ENCODE measurements around the gene WRAP53.
A peak's percentile ranks its signal among the peaks of the same experiment; 100 is the strongest.

WRAP53 gene

DNA sequence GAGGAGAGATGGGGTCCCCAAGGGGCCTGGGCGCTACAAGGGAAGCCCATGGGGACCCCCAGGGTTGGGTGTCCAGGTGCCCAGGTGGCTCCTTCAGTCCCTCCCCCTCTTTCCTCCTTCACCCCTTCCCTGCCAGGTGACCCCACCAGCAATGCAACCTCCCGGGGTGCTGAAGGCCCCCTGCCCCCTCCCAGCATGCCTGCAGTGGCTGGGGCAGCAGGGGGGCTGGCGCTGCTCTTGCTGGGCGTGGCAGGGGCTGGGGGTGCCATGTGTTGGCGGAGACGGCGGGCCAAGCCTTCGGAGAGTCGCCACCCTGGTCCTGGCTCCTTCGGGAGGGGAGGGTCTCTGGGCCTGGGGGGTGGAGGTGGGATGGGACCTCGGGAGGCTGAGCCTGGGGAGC lies 20.8 kb downstream of the WRAP53 start:
- no peak for DNase-seq (ENCODE audit: low read depth)

DNA sequence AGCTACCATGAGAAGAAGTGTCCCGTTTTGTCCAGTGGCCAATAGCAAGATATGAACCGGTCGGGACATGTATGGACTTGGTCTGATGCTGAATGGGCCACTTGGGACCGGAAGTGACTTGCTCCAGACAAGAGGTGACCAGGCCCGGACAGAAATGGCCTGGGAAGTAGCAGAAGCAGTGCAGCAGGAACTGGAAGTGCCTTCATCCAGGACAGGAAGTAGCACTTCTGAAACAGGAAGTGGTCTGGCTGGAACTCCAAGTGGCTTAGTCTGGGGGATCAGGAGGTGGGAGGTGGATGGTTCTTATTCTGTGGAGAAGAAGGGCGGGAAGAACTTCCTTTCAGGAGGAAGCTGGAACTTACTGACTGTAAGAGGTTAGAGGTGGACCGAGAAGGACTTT lies 22.0 kb downstream of the WRAP53 start:
- no peak for DNase-seq (ENCODE audit: low read depth)

DNA sequence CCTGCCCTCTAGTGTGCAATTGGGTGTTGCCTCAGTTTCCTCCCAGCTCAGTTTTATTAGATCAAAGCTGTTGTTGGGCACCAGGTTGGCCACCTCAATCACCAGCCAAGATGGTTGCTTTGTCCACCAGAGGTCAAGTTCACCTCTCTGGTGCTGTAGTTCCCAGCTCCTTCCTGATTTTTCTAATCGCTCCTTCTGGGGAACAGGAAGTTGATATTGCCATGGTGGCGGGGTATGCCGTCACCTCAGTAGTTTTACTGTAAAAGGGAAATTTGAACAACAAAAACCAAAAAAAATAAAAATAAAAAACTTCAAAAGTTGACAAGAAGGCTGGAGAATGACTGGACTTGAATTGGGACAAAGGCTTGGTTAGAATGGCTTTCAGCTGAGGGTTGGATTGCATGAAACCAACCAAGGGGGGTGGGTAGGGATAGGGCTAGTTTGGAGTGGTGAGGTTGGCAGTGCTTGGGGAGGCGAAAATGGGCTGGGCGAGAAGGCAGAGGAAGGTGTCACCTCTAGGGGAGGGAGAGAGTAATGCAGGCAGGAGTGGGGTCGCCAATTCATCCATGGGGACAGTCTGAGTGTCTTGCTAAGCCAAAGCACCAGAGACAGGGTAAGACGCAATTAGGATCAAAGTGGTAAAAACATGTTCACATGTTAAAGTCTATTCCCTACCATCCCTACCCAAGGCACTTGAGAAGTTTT lies 22.9 kb downstream of the WRAP53 start:
- DNase-seq (ENCODE audit: low read depth), result no peak

DNA sequence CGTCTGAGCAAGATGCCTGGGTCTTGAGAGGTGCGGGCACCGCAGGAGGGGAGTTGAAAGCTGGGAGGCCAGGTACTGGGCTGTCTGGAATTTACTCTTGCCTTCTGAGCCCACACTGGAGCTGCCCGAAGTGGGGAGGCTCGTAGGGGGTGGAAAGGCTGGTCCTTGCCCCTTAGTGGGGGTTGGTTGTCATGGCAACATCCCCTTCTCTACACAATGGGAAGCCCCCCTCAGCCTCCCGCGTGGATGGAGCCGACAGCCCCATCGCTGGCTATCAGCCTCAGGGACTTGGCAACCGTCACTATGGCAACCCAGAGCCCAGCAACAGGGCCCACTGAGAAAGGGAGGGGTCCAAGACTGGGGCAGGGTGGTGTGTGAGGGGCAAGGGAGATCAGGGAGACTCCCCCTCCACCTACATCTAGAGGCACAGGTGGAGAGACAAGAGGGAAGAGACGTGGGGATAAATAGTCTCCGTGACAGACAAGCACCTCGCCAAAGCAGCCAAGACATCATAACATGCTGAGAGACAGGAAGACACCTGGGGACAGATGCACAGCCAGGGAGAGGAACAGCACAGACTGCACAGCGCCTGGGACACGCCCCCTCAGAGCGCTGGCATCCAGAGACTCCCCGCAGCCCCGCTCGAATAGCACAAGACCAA lies 24.0 kb downstream of the WRAP53 start:
- no peak for DNase-seq (ENCODE audit: low read depth)

DNA sequence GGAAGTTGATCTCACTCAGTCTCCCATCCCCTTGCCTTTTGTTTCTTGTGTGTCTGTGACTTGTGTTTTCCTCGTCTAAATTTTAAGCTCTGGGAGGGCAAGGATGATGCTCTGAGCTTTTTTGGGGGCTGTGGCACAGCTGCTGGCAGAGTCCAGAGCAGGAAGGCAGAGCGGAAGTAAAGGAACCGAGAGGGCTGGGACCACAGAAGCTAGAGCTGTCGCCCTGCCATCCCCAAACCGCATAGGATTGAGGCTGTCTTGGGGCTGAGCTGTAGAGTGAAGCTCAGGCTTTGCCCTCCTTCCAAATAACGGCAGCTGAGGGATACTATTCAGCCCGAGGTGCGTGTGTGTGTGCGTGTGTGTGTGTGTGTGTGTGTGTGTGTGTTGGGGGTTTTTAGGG lies 25.5 kb downstream of the WRAP53 start:
- no peak for DNase-seq (ENCODE audit: low read depth)

DNA sequence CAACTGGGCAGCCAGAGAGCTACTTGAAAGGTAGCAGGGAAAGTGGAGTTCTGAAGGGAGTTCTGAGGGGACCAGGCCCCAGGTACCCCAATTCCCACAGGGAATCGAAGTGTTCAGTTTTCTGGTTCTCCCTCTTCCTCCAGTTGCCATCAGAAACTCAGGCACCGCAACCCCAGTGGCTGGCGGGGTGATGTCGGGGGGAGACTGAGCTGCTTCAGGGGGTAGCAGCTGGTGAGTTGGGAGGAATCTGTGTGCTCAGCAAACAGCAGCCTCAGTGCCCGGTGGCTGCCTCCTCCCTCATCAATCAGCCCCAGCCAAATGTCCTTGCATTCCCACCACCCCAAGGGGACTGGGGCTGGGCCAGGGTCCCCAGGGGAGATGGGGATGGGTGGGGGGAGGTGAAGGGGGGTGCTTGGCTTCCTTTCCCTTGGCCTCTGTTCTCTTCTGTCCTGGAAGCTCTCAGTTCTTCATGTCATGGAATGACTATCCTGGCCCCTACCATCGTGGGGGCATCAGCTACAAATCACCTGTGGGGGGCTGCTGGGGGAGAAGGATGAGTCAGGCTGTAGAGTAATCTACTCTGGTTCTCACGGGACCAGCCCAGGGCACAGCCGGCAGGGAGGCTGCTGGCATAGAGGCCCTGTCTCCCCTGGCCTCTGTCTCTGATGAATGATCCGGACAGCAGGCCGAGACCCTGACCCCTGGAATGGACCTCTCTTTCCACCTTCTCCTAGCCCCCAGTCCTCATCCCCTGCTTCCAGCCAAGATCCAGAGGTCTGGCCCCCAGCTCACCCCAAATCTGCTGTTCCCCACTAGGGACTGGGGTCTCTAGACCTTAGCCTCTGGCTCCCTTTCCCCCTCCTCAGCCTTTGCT lies 26.7 kb downstream of the WRAP53 start:
- no peak for DNase-seq (ENCODE audit: low read depth)

DNA sequence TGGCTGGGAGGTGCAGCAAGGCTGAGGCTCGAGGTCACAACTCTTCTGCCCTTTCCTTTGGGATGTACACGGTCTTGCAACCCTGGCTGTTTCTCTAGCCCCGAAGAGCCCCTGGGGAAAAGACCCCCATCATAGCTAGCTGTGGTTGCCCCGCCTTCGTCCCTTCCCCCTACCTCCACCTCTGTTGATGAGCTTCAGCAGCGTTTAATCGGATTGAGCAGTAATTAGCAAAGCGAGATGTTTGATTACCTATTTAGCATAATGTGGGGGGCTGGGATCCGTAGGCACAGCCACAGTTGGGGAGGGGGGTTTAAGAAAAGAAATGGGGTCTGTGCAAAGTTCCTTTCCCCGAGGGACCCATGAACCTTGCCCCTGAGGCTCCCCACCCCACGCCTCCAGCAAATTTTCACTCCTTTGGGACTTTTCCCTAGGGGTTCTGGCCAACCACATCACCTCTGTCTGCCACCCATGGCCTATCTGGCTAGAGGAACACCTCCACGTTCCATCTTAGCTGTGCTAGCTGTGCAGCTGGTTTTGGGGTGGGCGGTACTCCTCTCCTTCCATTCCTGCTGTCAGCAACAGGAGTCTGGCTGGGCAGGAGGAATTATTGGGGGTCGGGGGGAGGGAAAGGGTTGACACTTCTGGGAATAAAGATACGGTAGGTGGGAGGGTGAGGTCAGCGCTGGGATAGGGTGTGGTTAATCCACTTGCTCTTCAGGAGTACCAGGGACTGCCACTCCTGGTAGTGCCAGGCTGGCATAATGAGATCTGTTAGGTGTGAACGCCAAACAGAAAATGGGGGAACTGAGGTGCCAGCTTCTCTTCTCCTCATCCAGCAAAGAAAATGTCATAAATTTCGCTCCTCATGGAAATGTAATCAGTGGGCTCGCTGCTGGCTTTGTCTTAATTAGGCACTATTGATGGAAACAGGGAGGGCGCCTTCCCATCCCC lies 27.9 kb downstream of the WRAP53 start:
- DNase-seq (ENCODE audit: low read depth), result no peak

DNA sequence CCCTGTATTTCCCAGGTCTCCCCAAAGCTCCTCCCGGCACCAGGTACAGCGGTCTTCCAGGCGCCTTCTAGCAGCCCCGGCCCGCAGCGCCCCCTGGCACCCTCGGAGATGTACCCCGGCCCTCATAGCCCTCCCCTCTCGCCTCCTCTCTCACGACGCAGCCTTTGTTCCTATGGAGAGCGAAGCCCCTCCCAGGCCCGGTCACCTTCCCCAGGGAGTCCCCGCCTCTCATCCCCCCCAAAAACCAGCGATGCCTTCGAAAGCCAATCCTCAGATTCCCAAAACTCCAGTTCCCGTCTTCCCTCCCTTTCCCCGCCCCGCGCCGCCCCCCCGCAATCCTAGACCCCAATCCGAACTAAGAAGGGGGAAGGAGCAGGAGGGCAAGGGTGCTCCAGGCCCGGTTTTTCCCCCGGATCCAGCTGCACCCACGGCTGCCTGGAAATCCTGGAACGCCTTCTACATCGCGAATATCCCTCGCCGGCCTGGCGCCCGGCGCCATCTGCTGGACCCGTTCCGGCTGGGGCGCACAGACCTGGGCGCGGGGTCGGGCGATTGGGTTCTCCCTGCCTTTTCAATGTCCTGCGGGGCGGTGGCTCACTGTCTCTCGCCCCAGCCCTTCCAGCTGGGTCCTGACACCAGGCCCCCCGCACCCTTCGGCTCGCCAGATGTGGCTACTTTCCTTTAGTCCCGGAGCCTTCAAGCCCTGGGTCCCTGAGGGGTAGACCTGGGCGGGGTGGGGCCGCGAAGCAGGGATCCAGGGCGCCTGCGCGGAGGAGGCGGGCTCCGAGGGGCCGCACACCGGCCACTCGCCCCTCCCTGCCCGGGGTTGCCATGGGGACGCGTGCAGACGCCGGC lies 28.9 kb downstream of the WRAP53 start, which contains the start of gene DNAH2:
Gene DNAH2, plus strand, starts transcription at position 844 of the 855 bp plus-strand sequence. CDS start 1,991 bp downstream, outside the sequence.
- DNase-seq (ENCODE audit: low read depth), result peak; percentile 70

DNA sequence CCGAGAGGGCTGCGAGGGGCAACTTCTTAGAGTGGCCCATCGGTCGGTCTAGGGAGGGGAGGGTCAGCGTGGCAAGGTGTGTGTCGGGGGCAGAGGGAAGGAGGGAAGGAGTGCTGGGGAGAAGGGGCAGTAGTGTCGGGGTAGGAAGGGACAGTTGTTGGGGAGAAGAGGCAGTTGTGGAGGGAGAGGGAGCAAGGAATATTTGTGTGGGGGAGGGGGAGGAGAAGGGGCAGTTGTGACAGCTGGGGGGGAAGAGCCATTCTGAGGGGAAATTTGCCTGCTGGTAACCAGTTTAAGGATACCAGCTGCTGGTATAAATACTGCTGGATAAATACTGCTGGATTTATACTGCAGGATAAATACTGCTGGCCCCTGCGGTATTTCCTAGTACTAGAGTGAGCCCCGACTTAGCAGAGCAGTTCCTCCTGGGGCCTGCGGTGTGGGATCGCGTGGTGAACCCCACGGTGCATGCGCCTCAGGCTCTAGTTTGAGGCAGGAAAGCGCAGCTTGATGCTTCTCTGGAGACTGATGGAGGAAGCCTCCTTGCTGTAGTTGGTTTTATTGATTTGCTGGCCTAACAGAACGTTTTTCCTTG lies 29.6 kb downstream of the WRAP53 start:
- DNase-seq (ENCODE audit: low read depth), result no peak

DNA sequence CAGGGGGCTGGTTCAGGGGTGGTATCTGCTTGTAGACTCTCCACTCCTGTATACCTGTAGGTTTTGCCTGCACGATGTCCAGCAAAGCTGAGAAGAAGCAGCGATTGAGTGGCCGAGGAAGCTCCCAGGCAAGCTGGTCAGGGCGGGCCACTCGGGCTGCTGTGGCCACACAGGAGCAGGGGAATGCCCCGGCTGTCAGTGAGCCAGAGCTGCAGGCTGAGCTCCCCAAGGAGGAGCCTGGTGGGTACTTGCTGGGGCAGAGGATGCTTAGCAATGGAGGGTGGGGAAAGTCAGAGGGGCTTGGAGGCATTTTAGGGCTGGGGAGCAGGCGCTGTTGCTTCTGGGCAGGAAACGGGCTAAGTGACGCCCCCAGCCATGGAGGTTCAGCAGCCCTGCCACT lies 31.4 kb downstream of the WRAP53 start:
- DNase-seq (ENCODE audit: low read depth), result no peak

DNA sequence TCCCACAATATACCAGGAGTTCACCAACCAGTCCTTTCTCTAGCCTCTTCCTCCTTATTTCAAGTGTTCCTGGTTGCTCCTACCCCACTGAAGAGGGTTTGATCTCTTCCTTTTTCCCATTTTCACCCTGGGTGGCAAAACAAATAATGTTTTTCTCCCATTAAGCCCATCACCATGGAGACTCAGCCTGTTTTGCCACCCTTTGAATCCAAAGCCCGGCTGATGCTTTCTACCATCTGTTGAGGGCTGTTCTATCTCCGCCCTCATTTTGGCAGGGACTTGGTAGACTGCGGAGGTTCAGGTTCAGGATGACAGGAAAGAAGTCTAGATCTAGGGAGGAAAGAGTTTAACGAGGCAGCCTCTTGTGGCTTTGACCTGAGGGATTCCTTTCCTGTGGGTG lies 31.8 kb downstream of the WRAP53 start:
- no peak for DNase-seq (ENCODE audit: low read depth)

DNA sequence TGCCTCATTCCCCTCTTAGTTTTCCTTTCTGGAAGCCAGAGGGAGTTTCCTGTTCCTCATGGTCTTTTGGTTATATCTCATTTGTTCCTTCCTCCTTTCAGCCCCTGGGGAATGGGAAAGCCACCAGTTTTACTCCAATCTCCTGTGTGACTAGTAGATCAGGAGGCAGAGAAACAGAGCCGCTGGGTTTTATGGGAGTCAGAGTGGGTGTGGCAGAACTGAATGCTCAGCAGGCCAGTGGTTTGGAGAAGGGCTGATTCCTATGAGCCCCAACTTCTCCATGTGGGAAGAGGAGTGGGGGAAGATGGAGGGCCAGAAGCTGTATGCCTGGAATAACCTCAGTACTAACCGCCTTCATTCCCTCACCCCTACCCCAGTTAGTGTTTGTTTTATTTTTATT lies 33.3 kb downstream of the WRAP53 start:
- DNase-seq (ENCODE audit: low read depth), result no peak

DNA sequence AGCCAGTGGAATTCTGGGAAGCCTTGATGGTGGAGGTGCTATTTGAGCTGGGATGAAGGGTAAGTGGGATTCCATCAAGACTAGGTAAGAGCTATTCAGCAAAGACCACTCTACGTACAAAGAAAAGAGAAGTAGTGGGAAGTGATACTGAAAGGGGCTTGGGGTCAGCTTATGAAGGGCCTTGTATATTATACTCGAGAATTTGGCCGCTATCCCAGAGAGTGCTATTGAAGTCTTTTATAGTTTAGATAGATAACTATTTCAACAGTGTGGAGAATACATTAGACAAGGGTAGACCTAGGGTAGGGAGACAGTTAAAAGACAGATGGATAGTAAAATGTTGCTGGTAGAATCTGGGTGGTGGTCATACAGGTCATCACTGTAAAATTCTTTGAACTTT lies 39.6 kb downstream of the WRAP53 start:
- DNase-seq (ENCODE audit: low read depth), result no peak

DNA sequence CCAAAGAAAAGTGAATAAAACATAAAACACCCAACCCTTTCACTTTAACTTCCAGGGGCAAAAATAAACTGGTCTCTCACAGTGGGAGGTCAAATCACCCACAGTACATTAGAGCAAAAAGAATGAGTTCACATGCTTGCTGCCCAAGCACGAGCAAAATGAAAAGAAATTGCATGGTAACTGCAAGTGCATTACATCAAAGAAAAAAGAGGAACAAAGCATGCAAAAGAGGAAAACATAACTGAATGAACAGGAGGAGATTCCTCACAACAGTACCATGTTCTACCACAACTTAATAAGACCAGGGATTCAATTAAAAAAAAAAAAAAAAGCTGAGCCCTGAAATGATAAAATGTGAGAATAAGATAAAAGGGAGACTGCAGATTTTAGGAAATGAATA lies 41.5 kb downstream of the WRAP53 start:
- no peak for DNase-seq (ENCODE audit: low read depth)

DNA sequence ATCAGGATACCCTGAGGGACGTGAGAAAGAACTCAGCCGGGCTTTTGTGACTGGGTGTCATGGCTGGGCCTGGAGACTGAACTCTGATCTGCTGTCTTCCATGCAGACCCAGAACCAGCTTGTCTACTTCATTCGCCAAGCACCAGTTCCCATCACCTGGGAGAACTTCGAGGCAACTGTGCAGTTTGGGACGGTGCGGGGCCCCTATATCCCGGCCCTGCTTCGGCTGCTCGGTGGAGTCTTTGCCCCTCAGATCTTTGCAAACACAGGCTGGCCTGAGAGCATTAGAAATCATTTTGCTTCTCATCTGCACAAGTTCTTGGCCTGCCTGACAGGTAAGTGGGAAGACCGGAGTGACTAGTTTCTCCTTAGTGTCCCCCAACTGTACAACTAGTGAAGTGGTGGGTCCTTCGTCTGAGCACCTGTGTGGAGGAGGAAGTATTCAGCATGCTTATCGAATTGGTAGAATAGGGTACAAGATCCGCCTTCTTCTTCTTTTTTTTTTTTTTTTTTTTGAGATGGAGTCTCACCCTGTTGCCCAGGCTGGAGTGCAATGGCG lies 44.8 kb downstream of the WRAP53 start:
- DNase-seq (ENCODE audit: low read depth), result no peak

DNA sequence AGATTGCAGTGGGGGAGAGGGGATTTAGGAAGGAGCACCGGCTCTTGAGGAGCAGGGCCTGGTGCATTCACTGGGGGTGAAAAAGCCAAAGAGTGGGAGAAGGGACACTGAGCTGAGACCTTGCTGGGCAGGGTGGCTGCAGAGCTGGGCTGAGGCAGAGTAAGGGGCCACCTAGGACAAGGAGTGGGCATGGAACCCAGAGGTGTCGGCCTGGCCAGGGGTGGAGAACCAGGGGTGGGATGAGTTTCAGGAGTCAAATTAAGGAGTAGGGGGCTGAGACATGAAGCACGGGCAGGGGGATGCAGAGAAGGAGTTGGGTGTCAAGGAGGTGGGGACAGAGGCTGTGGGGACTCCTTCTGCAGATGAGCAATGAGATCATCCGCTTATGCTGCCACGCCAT lies 49.3 kb downstream of the WRAP53 start:
- DNase-seq (ENCODE audit: low read depth), result no peak

DNA sequence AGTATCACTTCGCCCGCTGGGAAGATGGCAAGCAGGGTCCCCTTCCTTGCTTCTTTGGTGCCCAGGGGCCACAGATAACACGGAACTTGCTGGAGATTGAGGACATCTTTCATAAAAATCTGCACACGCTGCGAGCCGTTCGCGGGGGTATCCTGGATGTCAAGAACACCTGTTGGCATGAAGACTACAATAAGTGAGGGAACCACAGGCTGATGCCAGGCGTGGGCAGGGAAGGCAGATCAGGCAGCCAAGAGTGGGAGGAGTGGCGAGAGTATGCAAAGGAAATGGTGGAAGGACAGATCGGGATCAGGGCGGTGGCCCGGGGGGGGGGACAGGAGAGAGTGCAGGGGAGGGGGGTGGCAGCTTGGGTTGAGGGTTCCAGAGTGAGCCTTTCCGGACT lies 51.5 kb downstream of the WRAP53 start:
- no peak for DNase-seq (ENCODE audit: low read depth)

DNA sequence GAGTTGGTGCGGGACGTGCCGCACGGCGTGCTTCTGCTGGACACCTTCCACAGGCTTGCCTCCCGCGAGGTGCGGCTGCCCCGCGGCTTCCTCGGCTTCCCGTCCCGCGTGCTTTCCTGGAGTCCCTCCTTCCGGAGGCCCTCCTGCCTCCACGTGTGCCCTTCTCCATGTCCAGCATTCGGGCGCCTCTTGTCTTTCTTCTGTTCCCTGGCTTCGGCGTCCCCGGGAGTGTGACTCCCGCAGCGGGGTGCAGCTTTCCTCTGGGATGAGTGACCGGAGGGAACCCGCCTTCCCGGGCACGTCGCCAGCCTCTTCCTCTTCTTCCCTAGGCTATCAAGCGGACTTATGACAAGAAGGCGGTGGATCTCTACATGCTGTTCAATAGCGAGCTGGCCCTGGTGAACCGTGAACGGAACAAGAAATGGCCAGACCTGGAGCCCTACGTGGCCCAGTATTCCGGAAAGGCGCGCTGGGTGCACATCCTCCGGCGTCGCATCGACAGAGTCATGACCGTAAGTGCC lies 52.3 kb downstream of the WRAP53 start:
- DNase-seq (ENCODE audit: low read depth), result no peak

DNA sequence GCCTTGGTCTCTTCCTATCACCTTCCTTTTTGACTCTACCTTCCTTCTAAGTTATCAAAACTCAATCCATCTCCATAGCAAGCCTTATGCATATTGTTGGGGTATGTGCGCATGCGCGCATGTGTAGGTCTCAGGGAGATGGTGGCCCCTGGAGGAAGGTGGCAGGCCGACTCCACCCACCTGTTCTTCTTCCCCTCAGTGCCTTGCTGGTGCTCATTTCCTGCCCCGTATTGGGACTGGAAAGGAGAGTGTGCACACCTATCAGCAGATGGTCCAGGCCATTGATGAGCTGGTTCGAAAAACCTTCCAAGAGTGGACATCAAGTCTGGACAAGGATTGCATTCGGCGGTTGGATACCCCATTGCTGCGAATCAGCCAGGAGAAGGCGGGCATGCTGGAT lies 54.5 kb downstream of the WRAP53 start:
- no peak for DNase-seq (ENCODE audit: low read depth)

DNA sequence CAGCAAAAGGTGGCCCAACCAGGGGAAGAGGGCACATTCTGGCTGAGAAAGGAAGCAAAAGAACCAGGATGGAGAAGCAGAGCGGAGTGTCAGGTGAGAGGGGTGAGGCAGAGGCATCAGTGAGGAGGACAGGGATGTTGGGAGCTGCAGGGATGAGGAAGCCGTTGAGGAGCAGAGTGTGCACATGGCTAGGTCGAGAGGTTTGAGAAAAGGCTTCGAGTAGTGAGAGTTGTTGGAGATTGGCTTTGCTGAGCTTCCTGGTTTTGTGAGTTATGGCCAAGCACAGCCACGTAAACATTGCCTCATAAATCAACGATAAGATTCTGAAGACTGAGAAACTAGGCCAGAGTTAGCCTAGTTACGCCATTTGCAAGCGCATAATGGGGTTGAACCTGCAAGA lies 56.1 kb downstream of the WRAP53 start:
- DNase-seq (ENCODE audit: low read depth), result no peak

All from GM04503 (cell line).